NCI-H1092 treated with DMSO at 0.1 percent for 48 hours (cell line): ENCODE data around the gene TXNRD3.

Source experiments
- DNase-seq: peaks from one replicate; lab custom pipeline; 2025; lab: John Stamatoyannopoulos, UW

TXNRD3 gene

DNA sequence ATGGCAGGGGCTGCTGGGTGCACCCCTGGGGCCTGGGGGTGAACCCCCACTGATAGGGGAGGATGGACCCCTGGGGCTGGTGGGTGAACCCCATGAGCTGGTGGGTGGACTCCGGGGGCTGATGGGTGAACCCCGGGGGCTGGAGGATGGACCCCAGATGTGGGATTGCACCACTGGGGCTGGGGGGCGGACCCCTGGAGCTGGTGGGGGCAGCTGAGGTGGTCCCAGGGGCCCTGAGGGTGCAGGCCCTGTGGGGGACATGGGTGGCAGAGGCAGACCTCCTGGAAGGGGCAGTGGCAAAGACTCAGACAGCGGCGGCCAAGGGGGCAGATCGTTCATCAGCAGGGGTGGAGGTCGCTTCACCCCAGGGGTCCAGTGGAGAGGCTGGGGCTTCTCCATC, 17.4 kb upstream of the TXNRD3 start:
- DNase-seq = no peak

DNA sequence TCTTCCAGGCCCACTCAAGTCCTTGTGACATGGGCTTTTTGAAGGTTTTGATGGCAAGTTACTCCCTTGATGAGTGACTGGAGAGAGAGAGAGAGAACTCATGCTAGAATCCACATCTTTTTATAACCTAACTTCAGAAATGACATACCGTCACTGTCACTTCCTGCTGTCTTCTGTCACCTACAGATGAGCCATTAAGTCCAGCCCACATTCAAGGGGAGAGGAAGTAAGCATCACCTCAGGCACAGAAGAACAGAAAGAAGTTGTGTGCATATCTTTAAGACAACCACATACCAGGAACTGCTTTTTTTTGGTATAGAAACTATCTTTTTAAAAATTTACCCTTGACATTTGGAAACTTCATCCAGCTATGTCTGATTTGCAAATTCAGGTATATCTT, 16.6 kb upstream of the TXNRD3 start:
- DNase-seq = no peak

DNA sequence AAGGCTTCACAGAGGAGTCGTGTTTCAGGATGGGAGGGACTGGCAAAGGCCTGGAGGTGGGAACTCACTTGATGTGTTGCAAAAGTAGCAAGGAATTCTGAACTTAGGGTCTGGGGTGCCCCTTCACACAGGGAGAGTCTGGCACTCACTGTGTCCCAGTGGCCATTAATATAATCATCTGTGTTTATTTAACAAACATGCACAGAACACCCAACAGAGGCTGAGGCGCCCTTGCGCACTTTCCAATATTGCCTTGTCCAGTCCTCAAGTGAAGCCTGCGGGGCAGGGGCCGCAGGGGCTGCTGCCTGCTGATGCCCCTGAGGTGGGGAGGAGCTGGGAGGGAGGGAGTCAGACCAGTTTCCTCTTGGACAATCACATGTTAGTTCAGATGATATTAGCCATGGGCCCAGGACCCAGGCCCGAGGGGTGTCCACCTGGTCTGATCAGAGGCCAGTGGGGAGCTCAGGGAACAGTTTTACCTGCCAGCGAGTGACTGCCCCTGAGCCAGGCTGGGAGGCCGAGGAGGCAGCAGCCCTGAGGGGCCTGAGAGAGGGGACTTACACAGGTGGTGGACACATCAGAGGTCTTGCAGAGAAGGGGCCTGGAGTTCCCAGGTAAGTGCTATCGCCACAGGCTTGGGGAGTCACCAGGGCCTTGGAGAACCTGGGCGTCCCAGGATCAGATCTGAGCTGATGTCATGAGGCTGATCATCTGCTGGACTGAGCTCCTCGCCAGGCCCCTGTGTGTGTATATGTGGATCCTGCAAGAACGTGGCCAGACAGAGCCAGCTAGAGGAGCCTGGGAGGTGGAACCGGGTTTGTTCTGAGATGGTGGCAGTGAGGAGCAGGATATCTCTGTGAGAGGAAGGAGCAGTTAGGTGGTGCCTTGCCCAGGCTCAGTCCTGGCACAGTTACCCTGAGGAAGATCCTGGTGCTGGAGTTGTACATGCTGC, 13.8 kb upstream of the TXNRD3 start:
- no peak for DNase-seq

DNA sequence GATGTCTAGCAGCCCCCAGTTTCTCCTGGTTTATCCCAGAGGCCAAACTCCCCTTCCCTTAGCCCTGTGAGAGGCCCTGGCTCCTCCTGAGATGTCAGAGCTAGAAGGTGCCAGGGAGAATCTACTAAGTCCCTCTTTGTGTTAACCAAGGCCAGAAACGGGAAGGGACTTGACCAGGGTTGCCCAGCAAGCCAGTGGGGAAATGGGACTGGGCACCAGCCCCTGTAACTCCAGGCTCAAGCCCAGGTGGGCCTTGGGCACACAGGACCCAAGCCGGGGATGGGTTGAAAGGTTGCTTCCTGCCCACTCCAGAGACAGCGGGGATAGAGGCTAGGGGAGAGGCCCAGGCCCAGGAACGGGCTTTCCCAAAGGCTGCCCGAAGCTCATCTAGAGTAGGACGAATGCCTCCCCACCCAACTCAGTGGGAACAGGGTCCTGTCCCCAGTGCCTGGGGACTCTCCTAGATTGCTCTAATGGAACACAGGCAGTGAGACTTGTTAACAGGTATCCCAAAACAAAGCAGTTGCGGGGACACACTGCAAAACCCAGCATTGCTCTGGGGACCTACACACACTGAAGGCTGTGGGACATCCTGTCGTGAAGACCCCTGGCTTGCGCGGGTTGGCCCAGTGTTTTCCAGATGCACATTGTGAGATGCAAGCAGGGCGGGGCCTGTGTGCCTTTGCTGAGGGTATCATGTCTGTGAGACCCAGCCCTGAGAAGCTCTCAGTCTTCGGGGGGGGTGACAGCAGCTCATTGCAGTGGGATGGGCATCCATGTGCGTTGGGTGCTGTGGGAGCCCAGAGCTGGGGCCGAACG, 12.9 kb upstream of the TXNRD3 start:
- no peak for DNase-seq

DNA sequence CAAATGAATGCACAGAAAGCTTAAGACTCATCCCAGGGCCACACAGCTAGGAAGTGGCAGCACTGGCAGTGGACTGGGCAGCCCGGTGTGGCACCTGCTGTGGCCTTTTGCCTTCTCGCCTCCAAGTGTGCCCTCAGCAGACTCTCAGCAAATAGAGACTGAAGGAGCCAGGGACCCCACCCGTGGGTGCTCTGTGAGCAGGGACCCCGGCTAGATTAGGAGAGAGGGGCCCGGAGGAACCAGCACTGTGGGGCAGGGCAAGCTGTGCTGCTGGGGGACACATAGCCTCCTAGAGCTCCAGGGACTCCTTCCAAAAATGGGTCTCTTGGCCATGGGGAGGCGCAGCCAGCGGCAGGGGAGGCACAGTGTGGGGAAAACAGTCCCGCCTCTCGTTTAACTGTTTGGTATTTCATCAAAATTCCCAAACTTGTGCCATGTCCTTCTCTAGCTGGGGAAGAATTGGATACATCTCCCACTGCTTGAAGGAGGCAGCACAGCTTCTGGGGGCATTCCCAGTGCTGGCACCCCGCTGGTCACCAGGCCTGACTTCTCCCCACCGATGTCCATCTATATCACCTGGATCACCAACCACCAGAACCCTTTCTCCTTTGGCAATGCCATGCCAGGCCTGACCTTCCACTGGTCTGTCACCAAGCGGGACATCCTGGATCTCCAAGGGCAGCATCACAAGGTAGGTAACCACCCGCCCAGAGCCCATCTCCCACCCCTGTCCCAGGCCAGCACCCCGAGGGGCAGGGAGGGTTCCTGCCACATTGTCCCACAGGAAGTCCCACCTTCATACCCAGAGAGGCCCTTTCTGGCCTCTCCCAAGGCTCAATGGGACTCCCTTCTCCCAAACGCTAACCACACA, 12.0 kb upstream of the TXNRD3 start:
- no peak for DNase-seq

DNA sequence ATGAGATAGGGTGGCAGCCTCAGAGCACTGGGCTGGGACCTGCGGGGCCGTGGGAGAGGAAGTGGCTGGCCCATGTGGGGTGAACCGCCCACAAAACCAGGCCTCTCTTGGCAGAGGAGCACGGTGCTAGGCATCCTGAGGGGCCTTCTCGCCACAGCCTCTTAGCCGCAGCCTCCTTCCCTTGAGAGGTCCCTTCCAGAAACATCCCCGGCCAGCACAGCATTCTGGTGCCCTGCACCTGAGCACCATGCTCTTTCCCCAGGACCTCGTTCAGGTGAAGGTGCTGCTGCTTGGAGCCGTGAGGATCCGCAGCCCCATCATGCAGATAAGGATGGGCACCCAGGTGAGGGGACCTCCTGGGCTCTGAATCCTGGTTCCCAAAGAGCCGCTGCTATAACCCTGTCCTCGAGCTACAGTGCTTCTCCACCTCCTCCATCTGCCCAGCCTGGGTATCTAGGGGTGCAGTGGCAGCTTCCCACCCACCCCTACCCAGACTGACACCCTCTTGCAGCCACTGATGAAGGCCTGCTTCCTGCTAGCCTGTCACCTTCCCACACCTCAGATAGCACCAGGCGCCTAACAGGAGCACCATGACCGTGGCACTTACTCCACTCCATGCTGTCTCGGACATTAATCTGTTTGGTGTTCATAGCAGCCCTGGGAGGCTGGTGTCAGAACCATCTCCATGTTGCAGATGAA, 11.2 kb upstream of the TXNRD3 start:
- DNase-seq = no peak

DNA sequence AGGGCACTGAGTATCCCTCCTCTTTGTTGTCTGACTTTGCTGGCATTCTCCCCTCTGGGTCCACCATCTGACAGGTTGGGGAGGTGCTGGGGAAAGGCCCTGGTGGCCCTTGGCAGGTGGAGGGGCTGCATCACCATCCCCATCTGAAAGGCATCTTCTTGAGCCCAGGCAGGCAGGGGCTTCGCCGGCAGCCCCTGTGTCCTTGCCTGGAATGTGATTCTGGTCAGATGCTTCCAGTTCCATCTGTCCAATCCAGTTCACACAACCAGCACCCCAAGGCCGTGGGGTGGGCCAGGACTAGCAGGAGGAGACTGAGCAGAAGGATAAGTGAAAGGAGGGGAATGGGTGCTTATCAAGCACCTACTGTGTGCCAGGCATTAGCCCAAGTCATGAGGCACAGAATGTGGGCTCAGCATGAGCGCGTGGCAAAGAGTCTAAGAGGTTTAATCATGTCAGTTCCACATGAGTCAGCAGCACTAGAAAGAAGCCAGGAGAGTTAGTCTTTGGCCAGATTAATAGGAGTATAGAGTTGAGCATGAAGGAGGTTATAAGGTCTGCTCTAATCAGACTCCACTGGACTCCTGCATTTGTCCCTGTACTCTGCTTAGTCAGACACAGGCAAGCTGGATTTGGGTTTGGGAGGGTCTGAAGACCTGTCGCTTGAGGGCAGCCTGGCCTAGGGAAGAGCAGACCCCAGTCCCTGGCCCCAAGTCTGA, 10.5 kb upstream of the TXNRD3 start:
- no peak for DNase-seq

DNA sequence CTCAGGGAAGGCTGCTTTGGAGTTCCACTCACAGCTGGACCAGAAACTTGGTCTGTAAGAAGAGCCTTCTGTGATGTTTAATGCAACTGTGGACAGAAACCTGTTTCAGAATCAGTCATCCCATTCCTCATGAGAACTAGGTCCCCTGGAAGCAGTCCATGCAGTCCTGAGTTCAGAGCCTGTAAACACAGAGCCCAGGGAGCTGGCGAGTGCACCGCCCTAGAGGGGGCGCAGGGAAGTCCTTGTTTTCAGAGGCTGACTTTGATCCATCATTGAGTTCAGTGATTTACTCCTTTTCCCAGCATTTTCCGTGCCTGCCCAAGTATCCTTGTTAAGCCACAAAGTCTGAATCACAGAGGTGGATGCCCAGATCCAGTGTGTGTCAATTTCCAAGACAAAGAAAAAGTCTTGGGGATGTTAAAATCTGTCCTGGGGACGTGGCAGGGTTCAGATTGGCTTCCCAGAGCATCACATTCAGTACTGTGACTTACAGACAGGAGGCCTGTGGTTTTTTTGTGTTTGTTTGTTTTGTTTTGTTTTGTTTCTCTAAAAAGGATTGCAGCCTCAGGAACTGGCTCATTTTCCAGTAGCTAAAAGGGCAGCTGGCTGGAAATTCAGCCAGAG, 9.8 kb upstream of the TXNRD3 start:
- DNase-seq = no peak

DNA sequence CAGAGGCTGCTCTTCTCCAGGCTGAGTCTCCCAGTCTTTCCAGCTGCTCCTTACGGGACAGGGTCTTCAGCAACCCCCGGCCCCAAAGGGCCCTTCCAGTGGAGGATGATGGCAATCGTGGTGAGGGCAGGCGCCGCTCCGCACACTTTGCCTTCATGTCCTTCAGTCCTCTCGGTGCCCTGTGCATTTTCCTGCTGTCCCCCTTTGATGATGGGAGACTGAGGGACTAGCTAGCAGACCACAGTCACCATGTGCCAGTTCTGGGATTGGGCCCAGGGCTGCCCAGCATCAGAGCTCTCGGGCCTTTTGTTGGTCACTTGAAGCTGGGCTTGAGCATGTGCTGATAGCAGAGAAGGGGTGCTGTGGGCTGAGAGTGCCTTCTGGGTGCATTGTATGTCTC, 8.8 kb upstream of the TXNRD3 start:
- DNase-seq = no peak

DNA sequence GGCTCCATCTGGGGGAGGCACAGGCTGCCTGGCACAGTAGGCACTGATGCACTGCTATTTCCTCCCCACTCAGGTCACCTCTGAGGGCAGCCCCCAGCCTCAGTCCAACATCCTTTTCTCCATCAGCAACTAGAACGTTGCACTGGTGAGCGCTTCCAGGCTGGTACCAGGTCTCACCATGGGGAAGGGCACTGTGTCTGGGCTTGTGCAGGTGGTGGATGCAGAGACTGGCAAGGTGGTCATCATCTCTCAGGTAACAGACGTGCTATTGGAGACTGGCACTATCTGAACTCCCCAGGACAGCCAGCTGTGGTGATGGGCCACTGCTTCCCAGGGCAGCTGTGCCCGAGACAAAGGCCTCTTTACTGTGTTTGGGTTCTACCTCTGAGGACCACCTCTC, 8.3 kb upstream of the TXNRD3 start:
- no peak for DNase-seq

DNA sequence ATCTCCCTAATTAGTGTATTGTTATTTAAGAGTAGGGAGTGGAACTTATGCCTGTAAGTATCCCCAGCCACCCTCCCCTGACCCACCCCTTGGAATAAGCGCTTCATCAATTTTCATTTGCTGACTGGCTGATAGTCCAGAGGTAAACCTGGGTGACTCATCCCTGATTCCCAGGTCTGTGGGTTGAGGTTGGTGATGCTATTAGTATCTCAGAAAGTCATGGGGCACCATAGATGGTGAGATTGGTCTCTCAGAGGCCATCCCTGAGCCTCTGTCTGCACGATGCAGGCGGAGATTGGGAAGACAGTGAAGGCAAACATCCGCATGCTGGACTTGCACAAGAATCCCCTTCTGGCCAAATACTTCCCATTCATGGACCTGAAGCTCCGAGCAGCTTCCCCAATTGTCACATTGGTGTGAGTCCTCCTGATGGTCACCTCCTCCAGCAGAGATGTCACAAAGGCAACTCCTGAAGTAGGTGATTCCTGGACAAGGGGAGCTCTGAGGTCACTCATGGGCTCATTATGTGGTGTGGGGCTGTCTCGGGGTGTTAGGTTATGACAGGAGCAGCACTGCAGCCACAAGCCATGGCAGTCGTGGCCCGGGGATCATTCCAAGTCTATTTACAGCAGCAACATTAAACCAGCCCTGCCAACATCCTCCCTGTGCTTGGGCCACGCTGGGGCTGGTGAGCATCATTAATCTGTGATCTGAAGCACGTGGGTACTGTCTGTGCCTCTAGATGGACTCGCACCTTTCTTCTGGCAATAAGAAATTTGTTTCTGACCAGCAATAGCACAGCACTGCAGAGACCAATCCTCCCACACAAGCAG, 6.8 kb upstream of the TXNRD3 start:
- DNase-seq = no peak

DNA sequence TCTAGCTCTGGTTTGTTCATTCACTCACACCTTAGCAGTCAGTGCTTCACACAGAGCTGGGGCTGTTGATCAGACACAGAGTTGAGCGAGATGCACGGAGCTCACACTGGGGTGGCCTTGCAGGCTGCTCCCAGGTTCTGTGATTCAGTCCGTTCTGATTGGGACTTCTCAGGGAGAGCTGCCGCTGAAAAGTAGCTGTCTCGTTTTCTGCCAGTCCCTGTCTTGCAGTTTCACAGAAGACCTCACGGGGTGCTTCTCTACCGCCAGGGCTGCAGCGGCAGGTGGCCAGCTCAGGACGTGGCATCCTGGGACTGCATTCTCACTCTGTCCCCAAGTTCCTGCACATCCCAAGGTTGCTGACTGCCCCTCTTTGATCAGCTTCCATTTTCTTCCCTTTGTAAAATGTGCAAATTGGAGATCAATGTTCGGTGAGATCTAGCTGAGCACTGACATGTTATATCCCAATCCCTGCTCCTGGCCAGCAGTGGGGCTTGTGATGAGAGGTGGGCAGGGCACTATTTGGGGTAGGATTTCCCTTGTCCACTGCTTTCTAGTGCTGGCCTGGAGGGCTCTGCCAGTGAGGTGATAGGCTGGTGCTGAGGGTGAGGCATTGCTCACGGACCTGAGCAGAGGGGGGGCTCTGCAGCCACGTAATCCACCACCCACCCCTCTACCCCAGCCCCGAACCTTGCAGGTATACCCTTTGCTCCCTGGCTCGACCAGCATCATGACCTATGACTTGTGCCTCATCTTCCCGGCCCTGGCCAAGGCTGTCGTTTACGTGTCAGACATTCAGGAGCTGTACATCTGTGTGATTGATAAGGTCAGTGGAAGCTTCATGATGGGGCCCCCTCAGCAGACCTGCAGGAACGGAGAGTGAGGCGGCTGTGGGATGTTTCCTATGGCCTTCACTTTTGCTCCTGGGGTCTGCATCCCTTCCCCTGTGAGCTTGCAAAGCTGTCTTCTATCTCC, 5.3 kb upstream of the TXNRD3 start:
- no peak for DNase-seq

DNA sequence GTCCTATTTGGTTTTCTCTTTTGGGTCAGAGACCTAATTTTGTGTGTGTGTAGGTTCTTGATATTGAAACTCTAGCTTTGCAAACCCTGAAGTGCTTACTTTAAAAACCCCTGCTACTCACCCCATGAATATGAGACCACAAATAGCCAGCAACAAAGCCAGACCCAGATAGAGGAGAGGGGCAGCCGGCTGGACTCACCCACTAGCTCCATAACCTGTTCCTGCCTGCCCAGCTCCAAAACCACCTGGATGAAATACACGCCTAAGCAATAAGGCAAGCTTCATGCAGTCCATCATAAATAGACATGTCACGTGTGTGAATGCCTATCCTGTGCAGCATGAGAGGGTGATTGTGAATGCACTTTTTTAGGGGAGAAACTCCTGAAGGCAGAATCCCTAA, 3.7 kb upstream of the TXNRD3 start:
- no peak for DNase-seq

DNA sequence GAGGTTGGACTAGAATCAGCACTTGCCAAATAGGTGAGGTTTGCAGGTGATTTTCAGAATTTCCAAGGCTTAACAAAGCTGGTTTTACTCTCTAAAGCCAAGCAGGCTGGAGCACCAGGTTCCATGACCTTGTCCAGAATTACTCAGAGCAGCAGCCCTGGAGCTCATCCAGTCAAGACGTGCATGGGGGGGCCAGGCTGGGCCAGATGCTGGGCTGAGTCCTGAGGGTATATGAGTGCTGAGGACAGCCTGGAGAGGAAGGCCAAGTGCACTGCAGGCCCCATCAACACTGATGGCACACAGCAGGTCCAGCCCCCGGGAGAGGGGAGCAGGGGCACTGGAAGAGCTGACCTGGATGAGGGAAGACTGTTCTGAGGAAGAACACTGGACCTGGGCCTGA, 3.0 kb upstream of the TXNRD3 start:
- DNase-seq = no peak

DNA sequence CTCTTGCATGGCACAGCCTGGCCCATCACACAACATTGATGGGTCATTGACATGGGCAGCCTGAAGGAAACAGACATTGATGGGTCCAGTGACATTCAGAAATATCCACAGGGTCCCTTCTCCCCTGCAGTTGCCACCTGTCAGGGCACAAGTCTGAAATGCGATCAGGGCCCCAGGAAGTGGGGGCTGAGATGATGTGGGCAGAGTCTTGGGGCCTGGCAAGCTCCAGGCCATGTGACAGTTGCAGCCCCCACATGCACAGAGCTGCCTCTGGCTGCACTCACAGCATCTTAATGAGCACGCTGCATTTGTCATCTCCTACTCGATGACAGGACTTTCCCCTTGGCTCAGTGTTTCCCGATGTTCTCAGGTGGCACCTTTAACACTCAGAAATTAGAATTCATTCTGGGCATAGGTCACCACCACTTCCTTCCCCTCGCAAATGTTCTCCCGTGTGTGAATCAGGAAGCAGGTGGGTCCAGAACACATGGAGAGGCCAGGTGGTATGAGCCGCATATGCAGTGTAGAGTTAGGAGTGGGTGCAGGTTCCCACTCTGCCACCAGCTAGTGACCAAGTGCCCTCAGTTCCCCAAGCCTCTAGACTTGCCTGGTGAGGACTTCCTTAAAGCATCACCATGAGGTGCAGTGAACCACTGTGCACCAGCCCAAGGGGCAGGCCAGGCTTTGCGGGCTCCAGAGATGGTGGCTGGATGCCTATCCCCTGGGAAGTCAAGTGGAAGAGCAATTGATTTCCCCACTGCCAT, 1.6 kb upstream of the TXNRD3 start:
- DNase-seq = no peak

DNA sequence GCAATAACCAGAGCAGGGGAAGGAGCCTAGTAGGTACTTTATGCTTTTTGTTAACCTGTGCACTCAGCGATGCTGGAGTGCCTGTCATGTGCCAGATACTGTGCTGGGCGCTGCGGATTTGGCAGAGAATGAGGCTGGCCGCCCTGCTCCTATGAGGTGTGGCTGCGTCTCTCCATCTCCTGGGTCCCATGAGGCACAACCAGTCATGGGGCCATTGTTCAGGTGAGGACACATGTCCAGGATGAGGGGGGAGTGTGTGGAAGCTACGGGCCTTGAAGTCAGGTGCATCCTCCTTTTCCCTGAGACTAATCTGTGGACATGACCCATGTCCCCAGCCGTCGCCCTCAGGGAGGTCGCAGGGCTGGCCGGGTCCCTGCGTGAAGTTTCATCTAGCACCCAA, 963 bp upstream of the TXNRD3 start:
- no peak for DNase-seq

DNA sequence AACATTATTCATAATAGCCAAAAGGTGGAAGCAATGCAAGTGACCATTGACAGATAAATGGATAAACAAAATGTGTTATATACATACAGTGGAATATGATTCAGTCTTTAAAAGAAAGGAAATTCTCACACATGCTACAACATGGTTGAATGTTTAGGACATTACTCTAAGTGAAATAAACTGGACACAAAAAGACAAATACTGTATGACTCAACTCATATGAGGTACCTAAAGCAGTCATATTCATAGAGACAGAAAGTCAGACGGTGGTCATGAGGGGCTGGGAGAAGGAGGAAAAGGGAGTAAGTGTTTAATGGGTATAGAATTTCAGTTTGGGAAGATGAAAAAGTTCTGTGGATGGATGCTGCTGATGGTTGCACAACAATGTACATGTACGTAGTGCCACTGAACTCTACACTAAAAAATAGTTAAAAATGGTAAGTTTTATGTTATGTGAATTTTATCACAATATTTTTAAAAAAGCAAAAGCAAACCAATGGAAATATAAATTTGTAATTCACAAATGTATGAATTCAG, 5.3 kb downstream of the TXNRD3 start:
- no peak for DNase-seq
